Activated naive CD8-positive, alpha-beta T cell treated with anti-CD3 and anti-CD28 coated beads for 36 hours (primary cell): ENCODE data around the gene SHQ1. TPM values are rescaled to one million over a fixed set of nuclear protein-coding genes. Genes with fewer than 3 reads are reported as not detected.
A peak's percentile ranks its signal among the peaks of the same experiment; 100 is the strongest.

Experiments used
- DNase-seq: peaks from one replicate; pipeline ENCODE4 v3.0.0; 2021
- H3K27ac Mint-ChIP-seq: one replicate; pipeline ENCODE4 v1.8.0; 2022; ENCODE audit warnings: mild to moderate bottlenecking, moderate library complexity, mixed read lengths
- H3K27me3 Mint-ChIP-seq: one replicate; pipeline ENCODE4 v1.8.0; 2022; ENCODE audit warnings: mild to moderate bottlenecking, mixed read lengths
- H3K36me3 Mint-ChIP-seq: one replicate; pipeline ENCODE4 v1.8.0; 2021; ENCODE audit warnings: mild to moderate bottlenecking, mixed read lengths
- H3K4me1 Mint-ChIP-seq: one replicate; pipeline ENCODE4 v1.8.0; 2021; ENCODE audit warnings: mixed read lengths
- H3K4me3 Mint-ChIP-seq: one replicate; pipeline ENCODE4 v1.8.0; 2022; ENCODE audit warnings: mild to moderate bottlenecking, moderate library complexity, mixed read lengths
- H3K9me3 Mint-ChIP-seq: one replicate; pipeline ENCODE4 v1.8.0; 2022; ENCODE audit warnings: mixed read lengths
- total RNA-seq, 2 experiments: library from RNA; stranded (reverse); gene quantifications; one replicate each; pipeline ENCODE4 v1.2.3, GENCODE V29; 2021

Gene SHQ1
- total RNA-seq, 2 experiments from 2014 or later, result 38.9 to 40.0 TPM

- no peaks in the 10 kb centered on the region for H3K36me3 Mint-ChIP-seq
- peaks cover 8% of the 10 kb centered on the region for H3K27me3 Mint-ChIP-seq
- no peak overlapping the region for H3K4me3 Mint-ChIP-seq
- no peak for DNase-seq
- no peaks in the 10 kb centered on the region for H3K9me3 Mint-ChIP-seq
- no peaks in the 10 kb centered on the region for H3K4me1 Mint-ChIP-seq
- H3K27ac Mint-ChIP-seq, result no peak overlapping the region
Measured at GRCh38 chr3:72872183-72872582, 23.9 kb upstream of the SHQ1 start.

GRCh38 chr3:72862314-72863090 lies 14.3 kb upstream of the SHQ1 start:
- Mint-ChIP-seq H3K27ac (no peak overlapping the region), H3K4me3 (no peak overlapping the region), H3K27me3 (peaks cover 4% of the 10 kb centered on the region), H3K9me3 (no peaks in the 10 kb centered on the region), H3K4me1 (no peaks in the 10 kb centered on the region), H3K36me3 (no peaks in the 10 kb centered on the region)
- no peak for DNase-seq

DNA sequence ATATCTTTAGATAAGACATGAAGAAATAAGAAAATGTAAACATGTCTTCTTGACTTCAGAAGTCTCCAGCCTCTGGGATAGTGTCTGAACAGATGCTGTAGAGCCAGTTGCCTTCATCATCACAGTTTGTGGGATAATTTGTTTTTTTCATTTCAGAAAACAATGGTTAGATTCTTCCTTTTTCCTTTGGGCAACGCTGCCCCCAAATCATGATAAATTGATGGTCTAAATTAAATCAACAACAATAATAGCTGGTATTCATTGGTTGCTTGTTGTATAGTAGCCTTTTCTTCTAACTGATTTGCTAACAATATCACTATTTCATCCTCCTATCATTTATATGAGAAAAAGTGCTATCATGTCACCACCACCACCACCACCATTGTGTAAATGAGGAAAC lies 12.6 kb upstream of the SHQ1 start:
- Mint-ChIP-seq H3K27me3 (no peaks in the 10 kb centered on the region), H3K36me3 (no peaks in the 10 kb centered on the region), H3K9me3 (no peaks in the 10 kb centered on the region), H3K4me3 (no peak overlapping the region), H3K4me1 (no peaks in the 10 kb centered on the region), H3K27ac (no peak overlapping the region)
- DNase-seq, result no peak

DNA sequence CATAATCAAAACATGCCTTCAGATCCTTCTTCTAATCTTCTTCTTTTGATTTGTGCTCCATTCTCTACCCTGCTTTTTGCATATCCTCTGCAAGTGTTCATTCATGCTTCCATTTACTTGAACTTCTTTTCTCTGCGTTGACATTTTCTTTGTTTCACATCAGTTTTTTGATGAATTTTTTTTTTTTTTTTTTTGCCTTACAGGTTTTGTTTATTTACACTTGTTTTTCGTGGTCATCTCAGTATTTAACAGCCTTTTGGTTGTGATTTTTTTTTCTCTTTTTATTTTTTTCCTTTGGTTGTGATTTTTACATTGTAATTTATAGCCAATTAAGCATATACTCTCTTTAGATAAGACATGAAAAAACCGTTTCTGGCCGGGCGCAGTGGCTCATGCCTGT lies 11.8 kb upstream of the SHQ1 start:
- H3K4me1 Mint-ChIP-seq, result no peaks in the 10 kb centered on the region
- H3K36me3 Mint-ChIP-seq, result no peaks in the 10 kb centered on the region
- DNase-seq, result no peak
- H3K27me3 Mint-ChIP-seq, result no peaks in the 10 kb centered on the region
- no peak overlapping the region for H3K4me3 Mint-ChIP-seq
- no peaks in the 10 kb centered on the region for H3K9me3 Mint-ChIP-seq
- H3K27ac Mint-ChIP-seq, result no peak overlapping the region

GRCh38 chr3:72855001-72855400 lies 6.8 kb upstream of the SHQ1 start:
- Mint-ChIP-seq H3K9me3 (no peaks in the 10 kb centered on the region), H3K4me1 (peaks cover 4% of the 10 kb centered on the region), H3K4me3 (no peak overlapping the region), H3K27me3 (peaks cover 6% of the 10 kb centered on the region), H3K36me3 (no peaks in the 10 kb centered on the region), H3K27ac (no peak overlapping the region)
- no peak for DNase-seq

- peaks cover 5% of the 10 kb centered on the region for H3K27me3 Mint-ChIP-seq
- peak; percentile 38 for DNase-seq
- H3K9me3 Mint-ChIP-seq, result no peaks in the 10 kb centered on the region
- peaks cover 16% of the 10 kb centered on the region for H3K36me3 Mint-ChIP-seq
- H3K4me3 Mint-ChIP-seq, result peak overlapping the region; percentile 99
- H3K27ac Mint-ChIP-seq, result peak overlapping the region; percentile 90
- peaks cover 51% of the 10 kb centered on the region for H3K4me1 Mint-ChIP-seq
Measured at GRCh38 chr3:72848703-72849081, 447 bp upstream of the SHQ1 start.

DNA sequence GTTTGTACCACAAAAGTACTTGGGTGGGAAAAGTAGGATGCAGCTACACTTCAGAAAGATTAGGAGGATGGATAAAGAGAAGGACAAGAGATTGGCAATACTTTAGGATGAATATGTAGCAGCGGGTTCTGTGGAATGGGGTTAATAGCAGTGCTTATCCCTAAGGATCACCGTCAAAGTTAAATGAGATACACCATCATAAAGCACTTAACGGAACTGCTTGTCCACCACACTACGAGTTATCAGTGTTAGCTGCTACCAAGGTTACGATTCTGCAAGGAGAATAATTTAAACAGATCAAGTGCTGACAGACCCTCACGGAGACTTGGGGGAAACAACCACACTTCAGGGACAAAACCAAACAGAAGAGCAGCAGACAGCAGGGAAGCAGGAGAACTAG lies 963 bp downstream of the SHQ1 start:
- peaks cover 50% of the 10 kb centered on the region for H3K4me1 Mint-ChIP-seq
- peaks cover 5% of the 10 kb centered on the region for H3K27me3 Mint-ChIP-seq

GRCh38 chr3:72846166-72846565 lies 2.1 kb downstream of the SHQ1 start:
- Mint-ChIP-seq H3K27me3 (peaks cover 5% of the 10 kb centered on the region), H3K36me3 (peaks cover 26% of the 10 kb centered on the region), H3K27ac (no peak overlapping the region), H3K9me3 (no peaks in the 10 kb centered on the region), H3K4me3 (peak overlapping the region; percentile 99), H3K4me1 (peaks cover 48% of the 10 kb centered on the region)
- DNase-seq, result no peak

More for the DNA sequence above, 963 bp downstream of the SHQ1 start:
- DNase-seq, result no peak
- Mint-ChIP-seq H3K27ac (peak overlapping the region; percentile 90), H3K36me3 (peaks cover 16% of the 10 kb centered on the region), H3K9me3 (no peaks in the 10 kb centered on the region), H3K4me3 (peak overlapping the region; percentile 99)

DNA sequence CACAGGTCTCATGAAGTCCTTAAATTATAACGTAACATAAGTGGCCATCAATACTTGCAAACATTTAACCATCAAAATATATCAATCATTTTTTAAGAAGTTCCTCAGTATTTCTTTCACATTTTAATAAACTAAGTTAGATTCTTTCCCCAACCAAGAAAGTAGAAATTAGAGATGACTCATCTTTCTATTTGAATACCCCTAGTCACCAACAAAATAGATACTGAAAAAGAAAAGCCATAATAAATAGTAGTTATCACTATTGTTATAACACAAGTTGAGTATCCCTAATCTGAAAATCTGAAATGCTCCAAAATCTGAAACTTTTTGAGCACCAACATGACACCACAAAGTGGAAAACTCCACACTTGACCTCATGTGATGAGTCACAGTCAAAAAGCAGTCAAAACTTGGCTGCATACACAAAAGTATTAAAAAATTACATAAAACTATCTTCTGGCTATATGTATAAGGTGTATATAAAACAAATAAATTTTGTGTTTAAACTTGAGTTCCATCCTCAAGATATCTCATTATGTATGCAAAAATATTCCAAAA lies 3.7 kb downstream of the SHQ1 start:
- peak overlapping the region; percentile 22 for H3K4me3 Mint-ChIP-seq

GRCh38 chr3:72839057-72839456 lies 9.2 kb downstream of the SHQ1 start:
- Mint-ChIP-seq H3K27me3 (no peaks in the 10 kb centered on the region), H3K27ac (no peak overlapping the region), H3K4me3 (no peak overlapping the region), H3K4me1 (peaks cover 7% of the 10 kb centered on the region), H3K9me3 (no peaks in the 10 kb centered on the region), H3K36me3 (peaks cover 39% of the 10 kb centered on the region)
- no peak for DNase-seq

More for the DNA sequence above, 3.7 kb downstream of the SHQ1 start:
- peak; percentile 25 for DNase-seq
- H3K27ac Mint-ChIP-seq, result peak overlapping the region; percentile 68
- H3K27me3 Mint-ChIP-seq, result peaks cover 3% of the 10 kb centered on the region
- peaks cover 32% of the 10 kb centered on the region for H3K36me3 Mint-ChIP-seq
- H3K9me3 Mint-ChIP-seq, result no peaks in the 10 kb centered on the region
- H3K4me1 Mint-ChIP-seq, result peaks cover 46% of the 10 kb centered on the region

GRCh38 chr3:72836923-72837322 lies 11.3 kb downstream of the SHQ1 start:
- H3K27me3 Mint-ChIP-seq, result no peaks in the 10 kb centered on the region
- H3K9me3 Mint-ChIP-seq, result no peaks in the 10 kb centered on the region
- H3K27ac Mint-ChIP-seq, result no peak overlapping the region
- peaks cover 37% of the 10 kb centered on the region for H3K36me3 Mint-ChIP-seq
- DNase-seq, result no peak
- H3K4me3 Mint-ChIP-seq, result no peak overlapping the region
- H3K4me1 Mint-ChIP-seq, result peaks cover 5% of the 10 kb centered on the region

DNA sequence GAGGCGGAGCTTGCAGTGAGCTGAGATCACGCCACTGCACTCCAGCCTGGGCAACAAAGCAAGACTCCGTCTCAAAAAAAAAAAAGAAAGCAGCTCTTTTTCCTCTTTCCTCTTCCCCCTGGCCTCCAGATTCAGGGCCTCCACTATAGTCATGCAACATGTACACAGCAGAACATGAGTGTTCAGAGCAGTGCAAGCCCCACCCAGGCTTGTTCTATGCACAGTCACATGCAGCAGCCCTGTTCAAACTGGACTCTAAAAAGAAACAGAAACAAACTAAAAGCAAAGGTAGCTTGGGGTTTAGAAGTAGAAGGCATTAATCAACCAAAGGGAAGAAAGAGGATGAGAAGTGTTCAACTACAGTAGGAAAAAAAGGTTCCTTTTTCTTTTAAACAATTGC lies 11.8 kb downstream of the SHQ1 start:
- Mint-ChIP-seq H3K27me3 (no peaks in the 10 kb centered on the region), H3K9me3 (no peaks in the 10 kb centered on the region), H3K4me1 (peaks cover 5% of the 10 kb centered on the region), H3K27ac (no peak overlapping the region), H3K4me3 (no peak overlapping the region), H3K36me3 (peaks cover 32% of the 10 kb centered on the region)
- DNase-seq, result no peak

GRCh38 chr3:72830452-72831223 lies 17.6 kb downstream of the SHQ1 start:
- Mint-ChIP-seq H3K4me3 (no peak overlapping the region), H3K9me3 (no peaks in the 10 kb centered on the region), H3K4me1 (peaks cover 5% of the 10 kb centered on the region), H3K27ac (no peak overlapping the region), H3K27me3 (no peaks in the 10 kb centered on the region), H3K36me3 (peaks cover 30% of the 10 kb centered on the region)
- DNase-seq, result no peak

DNA sequence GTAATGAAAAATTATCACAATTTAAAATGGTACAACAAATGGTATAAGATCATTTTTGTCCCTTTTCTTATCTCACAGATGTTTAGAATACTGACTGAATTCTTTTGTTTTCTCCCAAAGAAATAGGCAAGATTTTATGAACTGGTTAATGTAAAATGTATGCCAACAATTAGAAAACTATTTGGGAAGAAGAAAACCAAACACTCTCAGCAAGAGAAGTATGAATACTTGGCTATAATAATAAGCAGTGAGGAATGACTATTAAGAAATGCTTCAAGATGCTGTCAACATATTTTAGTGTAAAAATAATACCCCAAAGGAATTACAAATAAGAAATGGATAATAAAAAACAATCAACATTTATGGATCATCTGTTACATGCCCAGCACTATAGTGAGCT lies 18.5 kb downstream of the SHQ1 start:
- H3K4me3 Mint-ChIP-seq, result no peak overlapping the region
- peaks cover 27% of the 10 kb centered on the region for H3K36me3 Mint-ChIP-seq
- no peak overlapping the region for H3K27ac Mint-ChIP-seq
- H3K4me1 Mint-ChIP-seq, result peaks cover 5% of the 10 kb centered on the region
- H3K9me3 Mint-ChIP-seq, result no peaks in the 10 kb centered on the region
- DNase-seq, result no peak
- H3K27me3 Mint-ChIP-seq, result no peaks in the 10 kb centered on the region

DNA sequence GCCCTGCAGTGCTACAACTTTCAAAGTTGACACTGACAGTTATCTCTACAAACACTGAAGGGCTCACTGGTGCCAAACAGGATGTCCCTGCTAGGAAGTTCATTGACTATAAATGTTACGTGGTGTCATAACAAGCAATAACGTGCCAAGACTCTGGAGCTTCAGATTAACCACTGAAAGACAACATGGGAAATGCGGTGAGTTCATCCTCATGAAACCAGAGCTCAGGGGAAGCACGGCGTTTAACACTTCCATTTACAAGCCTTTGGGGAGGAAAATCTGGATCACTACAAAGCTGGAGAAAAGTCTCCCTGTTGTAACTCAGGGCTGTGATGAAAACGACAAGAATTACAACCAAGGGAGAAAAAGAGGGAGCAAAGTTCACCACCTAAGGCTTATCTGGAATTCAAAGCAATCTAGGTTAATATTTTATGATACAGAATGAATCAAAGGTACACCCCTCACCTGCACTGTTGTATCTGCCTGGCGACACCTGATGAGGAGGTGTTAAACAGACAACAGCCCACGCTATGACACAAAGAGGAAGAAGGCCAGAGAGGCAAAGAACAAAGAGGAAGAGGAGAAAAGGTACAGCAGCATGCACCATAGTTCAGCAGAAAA lies 27.0 kb downstream of the SHQ1 start:
- Mint-ChIP-seq H3K9me3 (no peaks in the 10 kb centered on the region), H3K27ac (no peak overlapping the region), H3K4me1 (peaks cover 33% of the 10 kb centered on the region), H3K36me3 (peaks cover 21% of the 10 kb centered on the region), H3K27me3 (no peaks in the 10 kb centered on the region), H3K4me3 (no peak overlapping the region)
- peak; percentile 14 for DNase-seq
